B cell (primary cell): ENCODE results near the gene CAPN3. TPM values are rescaled to one million over a fixed set of nuclear protein-coding genes. Genes with fewer than 3 reads are reported as not detected.

Experiments
- ATAC-seq: fragments of 200-7000 bp; cut with Tn5 transposase; one replicate; pipeline ENCODE4 v1.10.0; 2021; ENCODE audit warnings: low read depth, mild to moderate bottlenecking, moderate number of reproducible peaks, moderate library complexity
- CTCF ChIA-PET: fragments of 350-600 bp; sonication (Branson Sonifier 250); formaldehyde crosslinking; loops from one replicate; lab custom pipeline; 2021; ENCODE audit warnings: antibody characterized with exemption, inconsistent platforms; lab: Charles Lee
- POLR2A ChIA-PET: fragments of 350-600 bp; sonication (Branson Sonifier 250); formaldehyde crosslinking; loops from one replicate; lab custom pipeline; 2021; ENCODE audit warnings: antibody characterized with exemption; lab: Charles Lee
- DNase-seq: peaks from one replicate; pipeline ENCODE4 v3.0.0; 2013
- H2AFZ ChIP-seq: 2 replicates; pipeline ENCODE4 v1.6.1; 2012; ENCODE audit warnings: mild to moderate bottlenecking, low read depth, low read length; ENCODE audit not compliant: insufficient read depth, poor library complexity, severe bottlenecking
- H3K27ac ChIP-seq, 2 donors: 1 replicate in 1 of 2; 2 replicates in 1 of 2; pipeline ENCODE4 v1.5.1; 2012 to 2013; ENCODE audit warnings: low read length in 2 of 2, mild to moderate bottlenecking in 2 of 2, moderate library complexity in 1 of 2
- H3K27me3 ChIP-seq, 4 experiments: fragments of 200-600 bp in 1 of 4; sonication (generic) in 1 of 4; replicated peaks in 1 of 4; 1 replicate in 2 of 4; 2 replicates in 2 of 4; pipeline versions ENCODE4 v1.6.1 to v1.7.0; 2013 to 2016; ENCODE audit warnings: low read length in 3 of 4, mild to moderate bottlenecking in 2 of 4, mixed read lengths in 1 of 4, moderate library complexity in 1 of 4; ENCODE audit not compliant: insufficient read depth in 4 of 4, control insufficient read depth in 3 of 4; ENCODE audit errors: control extremely low read depth in 1 of 4
- H3K36me3 ChIP-seq, 2 experiments: replicated peaks in 1 of 2; 1 replicate in 1 of 2; 2 replicates in 1 of 2; pipeline versions ENCODE4 v1.6.1 to v1.7.1; 2013; ENCODE audit warnings: low read length in 1 of 2; ENCODE audit not compliant: insufficient read depth in 2 of 2, control insufficient read depth in 1 of 2; ENCODE audit errors: control extremely low read depth in 1 of 2, extremely low read depth in 1 of 2
- H3K4me1 ChIP-seq, 2 donors: fragments of 200-600 bp in 1 of 2; sonication (generic) in 1 of 2; 1 replicate in 1 of 2; 2 replicates in 1 of 2; pipeline versions ENCODE4 v1.5.1 to v1.6.1; 2013 to 2017; ENCODE audit warnings: low read length in 2 of 2; ENCODE audit not compliant: control insufficient read depth in 2 of 2, insufficient read depth in 2 of 2
- H3K4me2 ChIP-seq: replicated peaks from 2 replicates; pipeline ENCODE3; 2012; ENCODE audit warnings: mild to moderate bottlenecking, low read depth, low read length; ENCODE audit not compliant: poor library complexity, severe bottlenecking
- H3K4me3 ChIP-seq, 5 experiments: fragments of 200-600 bp in 1 of 5; sonication (generic) in 1 of 5; 1 replicate in 3 of 5; 2 replicates in 2 of 5; pipeline versions ENCODE4 v1.5.1 to v1.7.0; 2011 to 2016; ENCODE audit warnings: low read length in 4 of 5, mild to moderate bottlenecking in 4 of 5, low read depth in 2 of 5, control low read depth in 1 of 5, moderate library complexity in 1 of 5; ENCODE audit not compliant: insufficient read depth in 1 of 5; ENCODE audit errors: control extremely low read depth in 1 of 5, extremely low read depth in 1 of 5
- H3K79me2 ChIP-seq: fragments of 200-600 bp; sonication (generic); one replicate; pipeline ENCODE4 v1.6.0; 2016; ENCODE audit warnings: low read length; ENCODE audit not compliant: control insufficient read depth, insufficient read depth
- H3K9ac ChIP-seq: fragments of 200-600 bp; sonication (generic); 2 replicates; pipeline ENCODE4 v1.6.1; 2017; ENCODE audit warnings: mild to moderate bottlenecking, low read length, moderate library complexity
- H3K9me3 ChIP-seq, 3 donors: one replicate each; pipeline versions ENCODE4 v1.6.1 to v1.7.1; 2013; ENCODE audit warnings: low read length in 2 of 3; ENCODE audit not compliant: control insufficient read depth in 2 of 3, insufficient read depth in 1 of 3; ENCODE audit errors: control extremely low read depth in 1 of 3
- H4K20me1 ChIP-seq: 2 replicates; pipeline ENCODE4 v1.6.0; 2012; ENCODE audit warnings: mild to moderate bottlenecking, low read length; ENCODE audit not compliant: insufficient read depth, control insufficient read depth, poor library complexity, severe bottlenecking
- H3K27ac Mint-ChIP-seq: one replicate; pipeline ENCODE4 v1.8.0; 2021; ENCODE audit warnings: mixed read lengths
- H3K27me3 Mint-ChIP-seq: one replicate; pipeline ENCODE4 v1.8.0; 2021; ENCODE audit warnings: mixed read lengths
- H3K4me1 Mint-ChIP-seq: one replicate; pipeline ENCODE4 v1.8.0; 2021; ENCODE audit warnings: mixed read lengths
- H3K4me3 Mint-ChIP-seq: one replicate; pipeline ENCODE4 v1.8.0; 2021; ENCODE audit warnings: mixed read lengths
- H3K9me3 Mint-ChIP-seq: one replicate; pipeline ENCODE4 v1.8.0; 2022; ENCODE audit warnings: mixed read lengths; ENCODE audit not compliant: insufficient read depth
- CTCF ChIP-seq: fragments of 200-600 bp; IDR thresholded peaks from one replicate; pipeline ENCODE4 v1.8.0; 2022; ENCODE audit warnings: antibody characterized with exemption, mild to moderate bottlenecking
- EZH2 ChIP-seq: IDR thresholded peaks from 2 replicates; pipeline ENCODE4 v1.6.1; 2012; ENCODE audit warnings: borderline replicate concordance, low read depth, mild to moderate bottlenecking, moderate library complexity, low read length; ENCODE audit not compliant: insufficient read depth, poor library complexity, severe bottlenecking
- WGBS: methylation state at CpG from one replicate; pipeline ENCODE4 v1.1.5; 2013; ENCODE audit warnings: missing lambda C conversion rate; ENCODE audit not compliant: insufficient coverage; 5-methylcytosine and 5-hydroxymethylcytosine counted together
- intact Hi-C: fragments of 100-400 bp; cut with micrococcal nuclease; formaldehyde crosslinking; loops from one replicate; pipeline ENCODE4 v1.10.0; 2022
- polyA plus RNA-seq: library from polyadenylated mRNA; depleted of rRNA; stranded (reverse); fragments of >200 nt; gene quantifications from 2 replicates; pipeline ENCODE4 v1.2.3, GENCODE V29; 2012
- total RNA-seq, 2 donors: library from RNA; stranded (reverse); fragments of 120-200 nt in 1 of 2; gene quantifications; 1 replicate in 1 of 2; 2 replicates in 1 of 2; pipeline versions ENCODE4 v1.2.3 to v1.2.4, GENCODE V29; 2013 to 2022

CAPN3 gene
- total and polyA plus RNA-seq, 2 donors (not counting 1 experiment from before 2014, with no cell fraction given), result 41.7 to 143 TPM

- Histone ChIP-seq H3K9ac (no peak overlapping the region), H3K9me3 (peaks cover 0 to 2% (median 0%) of the 10 kb centered on the region in 3 donors), H3K4me3 (no peak overlapping the region), H3K27ac (no peak overlapping the region), H3K4me1 (no peaks in the 10 kb centered on the region), H3K4me2 (no peak overlapping the region), H3K79me2 (no peaks in the 10 kb centered on the region), H2AFZ (no peak overlapping the region), H3K27me3 (no peaks in the 10 kb centered on the region), H3K36me3 (peaks cover 0 to 27% of the 10 kb centered on the region in 2 experiments), H4K20me1 (no peaks in the 10 kb centered on the region)
- Mint-ChIP-seq H3K4me3 (no peak overlapping the region), H3K27me3 (no peaks in the 10 kb centered on the region), H3K9me3 (no peaks in the 10 kb centered on the region), H3K27ac (no peak overlapping the region), H3K4me1 (peaks cover 9% of the 10 kb centered on the region)
- 96% methylated on average over 2 of the region's 6 CpGs for WGBS
- CTCF ChIA-PET, result no interaction called here
- POLR2A ChIA-PET, result no interaction called here
- ATAC-seq (no peak), DNase-seq (no peak)
- no peak for TF ChIP-seq CTCF
- TF ChIP-seq EZH2, result no peak
- intact Hi-C loops, result no loop called here
These were observed 46.7 kb downstream of the CAPN3 start for GRCh38 chr15:42405863-42406482.

- no peaks in the 10 kb centered on the region for H3K4me1 ChIP-seq
- H3K79me2 ChIP-seq, result no peaks in the 10 kb centered on the region
- ATAC-seq (no peak), DNase-seq (no peak)
- H3K9me3 ChIP-seq, result no peaks in the 10 kb centered on the region
- H3K27ac ChIP-seq, result no peak overlapping the region
- peaks cover 0 to 25% of the 10 kb centered on the region in 2 experiments for H3K36me3 ChIP-seq
- no peak overlapping the region for H3K4me2 ChIP-seq
- H3K9ac ChIP-seq, result no peak overlapping the region
- H2AFZ ChIP-seq, result no peak overlapping the region
- Mint-ChIP-seq H3K9me3 (no peaks in the 10 kb centered on the region), H3K4me1 (no peaks in the 10 kb centered on the region), H3K4me3 (no peak overlapping the region), H3K27me3 (no peaks in the 10 kb centered on the region), H3K27ac (no peak overlapping the region)
- WGBS, result 98% methylated on average over 4 of the region's 4 CpGs
- TF ChIP-seq CTCF, result no peak
- no peak for TF ChIP-seq EZH2
- no peaks in the 10 kb centered on the region for H3K27me3 ChIP-seq
- H4K20me1 ChIP-seq, result no peaks in the 10 kb centered on the region
- CTCF ChIA-PET, result no interaction called here
- no peak overlapping the region for H3K4me3 ChIP-seq
- intact Hi-C loops, result no loop called here
- POLR2A ChIA-PET, result no interaction called here
These were observed 48.9 kb downstream of the CAPN3 start for GRCh38 chr15:42408178-42408577.
